ENCODE results near the gene DLGAP1. TPM values are rescaled to one million over a fixed set of nuclear protein-coding genes. Genes with fewer than 3 reads are reported as not detected.
"Not testable (repeated sequence)": the region's sequence is repeated elsewhere in the genome, so short reads cannot be mapped to it uniquely, and the experiment has no call there.

Gene DLGAP1
- total RNA-seq, 1 donor from 2014 or later: 0.05 TPM

GRCh38 chr18:3694030-3694778 is 760.9 kb downstream of the DLGAP1 start:
- peaks cover 22% of the 10 kb centered on the region for H3K9me3 Mint-ChIP-seq (ENCODE audit: unreplicated experiment)

GRCh38 chr18:3693410-3693809 is 761.7 kb downstream of the DLGAP1 start:
- Mint-ChIP-seq H3K27ac (ENCODE audit: unreplicated experiment) (no peak overlapping the region), H3K4me3 (ENCODE audit: unreplicated experiment) (no peak overlapping the region), H3K9me3 (ENCODE audit: unreplicated experiment) (peaks cover 17% of the 10 kb centered on the region), H3K4me1 (ENCODE audit: unreplicated experiment) (peaks cover 13% of the 10 kb centered on the region), H3K36me3 (ENCODE audit: unreplicated experiment) (peaks cover 2% of the 10 kb centered on the region), H3K27me3 (ENCODE audit: unreplicated experiment) (peaks cover 17% of the 10 kb centered on the region)
- TF ChIP-seq, protein P1, sequence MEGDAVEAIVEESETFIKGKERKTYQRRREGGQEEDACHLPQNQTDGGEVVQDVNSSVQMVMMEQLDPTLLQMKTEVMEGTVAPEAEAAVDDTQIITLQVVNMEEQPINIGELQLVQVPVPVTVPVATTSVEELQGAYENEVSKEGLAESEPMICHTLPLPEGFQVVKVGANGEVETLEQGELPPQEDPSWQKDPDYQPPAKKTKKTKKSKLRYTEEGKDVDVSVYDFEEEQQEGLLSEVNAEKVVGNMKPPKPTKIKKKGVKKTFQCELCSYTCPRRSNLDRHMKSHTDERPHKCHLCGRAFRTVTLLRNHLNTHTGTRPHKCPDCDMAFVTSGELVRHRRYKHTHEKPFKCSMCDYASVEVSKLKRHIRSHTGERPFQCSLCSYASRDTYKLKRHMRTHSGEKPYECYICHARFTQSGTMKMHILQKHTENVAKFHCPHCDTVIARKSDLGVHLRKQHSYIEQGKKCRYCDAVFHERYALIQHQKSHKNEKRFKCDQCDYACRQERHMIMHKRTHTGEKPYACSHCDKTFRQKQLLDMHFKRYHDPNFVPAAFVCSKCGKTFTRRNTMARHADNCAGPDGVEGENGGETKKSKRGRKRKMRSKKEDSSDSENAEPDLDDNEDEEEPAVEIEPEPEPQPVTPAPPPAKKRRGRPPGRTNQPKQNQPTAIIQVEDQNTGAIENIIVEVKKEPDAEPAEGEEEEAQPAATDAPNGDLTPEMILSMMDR (IDR thresholded peaks at IDR 0.05): no peak
- no peak for DNase-seq (ENCODE audit: extremely low spot score, unreplicated experiment)

More at GRCh38 chr18:3694030-3694778, 760.9 kb downstream of the DLGAP1 start:
- H3K27me3 Mint-ChIP-seq (ENCODE audit: unreplicated experiment): peaks cover 23% of the 10 kb centered on the region
- H3K27ac Mint-ChIP-seq (ENCODE audit: unreplicated experiment); H3K4me1 Mint-ChIP-seq (ENCODE audit: unreplicated experiment); H3K4me3 Mint-ChIP-seq (ENCODE audit: unreplicated experiment); H3K36me3 Mint-ChIP-seq (ENCODE audit: unreplicated experiment); DNase-seq (ENCODE audit: extremely low spot score, unreplicated experiment): not testable (repeated sequence)

DNA sequence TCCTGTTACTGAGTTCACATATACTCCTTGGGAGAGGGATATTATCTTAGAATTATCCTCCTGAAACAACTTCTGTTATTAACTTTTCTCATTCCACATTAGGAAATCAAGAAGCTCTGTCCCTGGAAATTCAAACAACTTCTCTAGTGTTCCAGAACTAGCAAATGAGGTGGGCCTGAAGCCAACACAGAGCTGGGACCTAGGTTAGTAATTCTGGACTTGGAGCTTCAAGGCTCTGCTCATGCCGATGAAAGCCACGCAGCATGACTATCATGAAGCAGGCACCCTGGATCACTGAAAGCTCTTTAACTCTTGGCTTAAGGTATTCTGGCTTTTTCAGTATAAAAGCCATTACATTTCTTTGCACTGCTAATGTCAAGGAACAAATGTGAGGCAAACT is 762.4 kb downstream of the DLGAP1 start:
- H3K27me3 Mint-ChIP-seq (ENCODE audit: unreplicated experiment): peaks cover 12% of the 10 kb centered on the region
- no peak for DNase-seq (ENCODE audit: extremely low spot score, unreplicated experiment)
- H3K4me3 Mint-ChIP-seq (ENCODE audit: unreplicated experiment): no peak overlapping the region
- peaks cover 18% of the 10 kb centered on the region for H3K4me1 Mint-ChIP-seq (ENCODE audit: unreplicated experiment)
- TF ChIP-seq, protein P1 (IDR thresholded peaks at IDR 0.05): no peak
- peaks cover 11% of the 10 kb centered on the region for H3K9me3 Mint-ChIP-seq (ENCODE audit: unreplicated experiment)
- H3K36me3 Mint-ChIP-seq (ENCODE audit: unreplicated experiment): peaks cover 2% of the 10 kb centered on the region
- H3K27ac Mint-ChIP-seq (ENCODE audit: unreplicated experiment): no peak overlapping the region

GRCh38 chr18:3692113-3692621 is 762.9 kb downstream of the DLGAP1 start:
- Mint-ChIP-seq H3K4me1 (ENCODE audit: unreplicated experiment) (peaks cover 20% of the 10 kb centered on the region), H3K27me3 (ENCODE audit: unreplicated experiment) (peaks cover 8% of the 10 kb centered on the region), H3K9me3 (ENCODE audit: unreplicated experiment) (peaks cover 7% of the 10 kb centered on the region), H3K27ac (ENCODE audit: unreplicated experiment) (no peak overlapping the region), H3K4me3 (ENCODE audit: unreplicated experiment) (no peak overlapping the region), H3K36me3 (ENCODE audit: unreplicated experiment) (no peaks in the 10 kb centered on the region)
- TF ChIP-seq, protein P1 (IDR thresholded peaks at IDR 0.05): no peak
- no peak for DNase-seq (ENCODE audit: extremely low spot score, unreplicated experiment)

DNA sequence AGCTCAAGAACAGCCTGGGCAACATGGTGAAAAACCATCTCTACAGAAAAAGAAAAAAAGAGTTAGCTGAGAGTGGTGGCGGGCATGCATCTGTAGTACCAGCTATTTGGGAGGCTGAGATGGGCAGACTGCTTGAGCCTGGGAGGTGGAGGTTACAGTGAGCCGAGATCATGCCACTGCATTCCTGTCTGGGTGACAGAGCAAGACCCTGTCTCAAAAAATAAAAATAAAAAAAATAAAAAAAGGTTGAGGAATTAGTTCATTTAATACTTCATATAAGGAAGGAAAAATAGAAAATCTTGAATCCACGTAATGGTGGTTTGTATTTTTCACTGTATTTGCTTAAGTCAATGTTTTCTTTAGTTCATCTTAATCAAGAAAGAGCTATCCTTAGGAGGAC is 763.4 kb downstream of the DLGAP1 start:
- DNase-seq (ENCODE audit: extremely low spot score, unreplicated experiment): no peak
- TF ChIP-seq, protein P1 (IDR thresholded peaks at IDR 0.05): no peak
- Mint-ChIP-seq H3K36me3 (ENCODE audit: unreplicated experiment) (no peaks in the 10 kb centered on the region), H3K27ac (ENCODE audit: unreplicated experiment) (no peak overlapping the region), H3K9me3 (ENCODE audit: unreplicated experiment) (peaks cover 7% of the 10 kb centered on the region), H3K4me1 (ENCODE audit: unreplicated experiment) (peaks cover 20% of the 10 kb centered on the region), H3K27me3 (ENCODE audit: unreplicated experiment) (peaks cover 3% of the 10 kb centered on the region), H3K4me3 (ENCODE audit: unreplicated experiment) (no peak overlapping the region)
